IgD-negative memory B cell (primary cell): Measurements from ENCODE around the gene MAPK7. TPM values are rescaled to one million over a fixed set of nuclear protein-coding genes. Genes with fewer than 3 reads are reported as not detected.
A peak's percentile ranks its signal among the peaks of the same experiment; 100 is the strongest.

Experiments
- H3K27ac Mint-ChIP-seq, 3 donors: one replicate each; pipeline ENCODE4 v1.8.0; 2020 to 2022; ENCODE audit warnings: mild to moderate bottlenecking in 3 of 3, mixed read lengths in 3 of 3, moderate library complexity in 1 of 3
- H3K27me3 Mint-ChIP-seq: one replicate; pipeline ENCODE4 v1.8.0; 2021; ENCODE audit warnings: mixed read lengths
- H3K36me3 Mint-ChIP-seq: one replicate; pipeline ENCODE4 v1.8.0; 2020; ENCODE audit warnings: mild to moderate bottlenecking, mixed read lengths
- H3K4me1 Mint-ChIP-seq, 3 donors: one replicate each; pipeline ENCODE4 v1.8.0; 2020 to 2022; ENCODE audit warnings: mixed read lengths in 3 of 3, mild to moderate bottlenecking in 1 of 3
- H3K4me3 Mint-ChIP-seq, 4 donors: one replicate each; pipeline ENCODE4 v1.8.0; 2020 to 2022; ENCODE audit warnings: mild to moderate bottlenecking in 4 of 4, mixed read lengths in 4 of 4, moderate library complexity in 3 of 4
- H3K9me3 Mint-ChIP-seq, 3 donors: one replicate each; pipeline ENCODE4 v1.8.0; 2020 to 2021; ENCODE audit warnings: mixed read lengths in 3 of 3, mild to moderate bottlenecking in 1 of 3
- polyA plus RNA-seq: library from polyadenylated mRNA; unstranded; fragments of 300-500 nt; fragmentation: Illumina TruSeq; gene quantifications from one replicate; pipeline ENCODE4 v1.2.3, GENCODE V29; 2021

MAPK7 gene
- polyA plus RNA-seq, 1 donor from 2014 or later = 10.8 TPM

DNA sequence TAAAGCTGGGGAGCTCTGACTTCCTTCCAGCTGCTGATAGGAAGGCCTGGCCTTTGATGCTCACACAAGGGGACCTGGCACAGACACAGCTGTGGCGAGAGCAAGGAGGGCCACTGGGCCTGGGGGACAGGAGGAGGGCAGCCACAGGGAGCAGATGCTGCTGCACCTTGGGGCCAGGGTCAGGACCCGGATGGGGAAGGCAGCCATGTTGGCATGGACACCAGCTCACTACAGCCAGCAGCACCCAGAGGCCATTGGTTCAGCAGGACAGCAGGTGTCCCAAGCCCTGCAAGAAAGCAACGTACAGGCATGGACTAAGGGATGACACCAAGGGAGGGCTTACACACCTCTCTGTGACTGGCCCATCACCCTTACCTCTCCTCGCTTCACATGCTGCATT is 24.7 kb downstream of the MAPK7 start:
- H3K27me3 Mint-ChIP-seq = peaks cover 3% of the 10 kb centered on the region
- no peaks in the 10 kb centered on the region for H3K4me1 Mint-ChIP-seq
- no peak overlapping the region for H3K4me3 Mint-ChIP-seq
- H3K27ac Mint-ChIP-seq = no peak overlapping the region
- peaks cover 0 to 3% (median 0%) of the 10 kb centered on the region in 3 donors for H3K9me3 Mint-ChIP-seq
- no peaks in the 10 kb centered on the region for H3K36me3 Mint-ChIP-seq

DNA sequence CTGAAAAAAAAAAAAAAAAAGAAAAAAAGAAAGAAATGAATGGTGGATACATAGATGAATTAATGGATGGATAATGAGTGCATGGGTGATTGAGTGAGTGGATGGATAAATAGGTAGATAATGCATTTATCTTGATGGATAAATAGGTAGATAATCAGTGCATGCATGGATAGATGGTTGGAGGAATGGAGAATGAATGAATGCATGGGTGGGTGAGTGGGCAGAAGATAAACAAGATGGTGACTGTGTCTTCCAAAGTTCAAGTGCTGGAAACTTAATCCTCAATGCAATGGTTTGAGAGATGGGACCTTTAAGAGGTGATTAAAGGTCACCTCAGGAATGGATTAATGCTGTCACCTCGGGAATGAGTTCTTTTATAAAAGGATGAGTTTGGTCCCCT is 26.0 kb downstream of the MAPK7 start:
- Mint-ChIP-seq H3K9me3 (peaks cover 0 to 3% (median 0%) of the 10 kb centered on the region in 3 donors), H3K4me1 (no peaks in the 10 kb centered on the region), H3K36me3 (no peaks in the 10 kb centered on the region), H3K27me3 (no peaks in the 10 kb centered on the region), H3K4me3 (no peak overlapping the region), H3K27ac (no peak overlapping the region)

DNA sequence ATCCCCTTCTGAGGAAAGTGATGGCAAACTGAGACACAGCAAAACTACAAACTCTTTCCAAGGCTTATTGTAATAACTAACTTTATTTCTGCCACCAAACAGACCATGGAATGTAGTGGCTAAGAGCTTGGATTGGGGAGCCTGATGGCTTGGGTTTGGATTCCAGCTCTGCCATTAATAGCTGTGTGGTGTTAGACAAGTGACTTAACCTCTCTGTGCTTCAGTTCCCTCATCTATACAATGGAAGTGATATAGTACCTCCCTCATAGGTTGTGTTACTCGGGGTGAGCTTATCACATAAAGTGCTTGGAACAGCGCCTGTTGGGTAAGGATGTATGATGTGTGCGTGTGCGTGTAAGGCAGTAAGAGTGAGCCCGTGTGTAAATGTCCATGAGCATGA is 26.8 kb downstream of the MAPK7 start:
- Mint-ChIP-seq H3K4me1 (no peaks in the 10 kb centered on the region), H3K36me3 (no peaks in the 10 kb centered on the region), H3K4me3 (no peak overlapping the region), H3K27me3 (no peaks in the 10 kb centered on the region), H3K9me3 (peaks cover 0 to 3% (median 0%) of the 10 kb centered on the region in 3 donors), H3K27ac (no peak overlapping the region)

DNA sequence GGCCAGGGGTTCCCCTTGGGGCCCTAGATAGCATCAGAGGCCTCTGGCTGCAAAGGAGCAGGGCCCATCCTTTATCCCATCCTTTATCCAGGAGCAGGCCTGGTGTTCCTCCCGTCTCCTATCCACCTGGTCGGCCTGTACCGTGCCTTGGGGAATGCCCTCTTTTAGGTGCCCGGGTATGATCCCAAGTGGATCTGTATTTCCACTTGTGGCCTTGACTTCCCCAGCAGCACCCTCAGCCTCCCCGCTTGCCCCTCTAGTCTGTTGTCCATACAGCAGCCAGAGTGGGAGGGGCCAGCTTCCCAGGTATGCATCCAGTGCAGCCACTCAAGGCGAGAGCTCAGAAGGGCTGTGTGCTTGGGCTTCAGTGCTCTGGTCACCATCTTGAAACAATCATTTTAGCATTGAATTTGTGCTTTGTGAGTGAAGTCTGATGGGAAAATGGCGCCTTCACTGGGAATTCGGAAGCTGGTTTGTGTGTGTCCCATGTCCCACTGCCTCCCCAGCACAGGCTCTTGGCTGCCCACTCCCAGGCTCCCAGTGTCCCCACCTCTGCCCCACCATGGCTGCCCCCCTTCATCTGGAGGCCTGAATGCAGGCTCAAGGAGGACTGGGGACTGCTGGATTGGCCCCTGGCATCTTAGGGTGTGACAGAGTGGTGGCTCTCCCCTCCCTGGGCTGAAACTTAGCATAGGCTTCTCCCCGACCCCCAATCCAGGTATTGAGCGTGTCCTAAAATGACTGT is 29.5 kb downstream of the MAPK7 start:
- H3K4me3 Mint-ChIP-seq = no peak overlapping the region
- H3K27ac Mint-ChIP-seq = no peak overlapping the region
- H3K27me3 Mint-ChIP-seq = no peaks in the 10 kb centered on the region
- peaks cover 0 to 3% (median 0%) of the 10 kb centered on the region in 3 donors for H3K9me3 Mint-ChIP-seq
- H3K36me3 Mint-ChIP-seq = no peaks in the 10 kb centered on the region
- H3K4me1 Mint-ChIP-seq = peaks cover 0 to 1% (median 0%) of the 10 kb centered on the region in 3 donors

DNA sequence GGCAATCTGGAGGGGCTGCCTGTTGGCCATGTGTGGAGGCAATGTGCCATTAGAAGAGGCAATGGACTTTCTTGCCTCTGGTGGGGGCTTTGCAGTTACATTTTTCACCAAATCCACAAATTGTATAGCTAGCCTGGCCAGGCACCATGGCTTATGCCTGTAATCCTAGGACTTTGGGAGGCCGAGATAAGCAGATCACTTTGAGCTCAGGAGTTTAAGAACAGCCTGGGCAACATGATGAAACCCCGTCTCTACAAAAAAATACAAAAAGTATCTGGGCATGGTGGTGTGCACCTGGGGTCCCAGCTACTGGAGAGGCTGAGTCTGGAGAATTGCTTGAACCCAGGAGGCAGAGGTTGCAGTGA is 30.0 kb downstream of the MAPK7 start:
- Mint-ChIP-seq H3K4me1 (peaks cover 0 to 1% (median 0%) of the 10 kb centered on the region in 3 donors), H3K27me3 (no peaks in the 10 kb centered on the region), H3K27ac (no peak overlapping the region), H3K36me3 (no peaks in the 10 kb centered on the region), H3K9me3 (peaks cover 0 to 3% (median 0%) of the 10 kb centered on the region in 3 donors), H3K4me3 (no peak overlapping the region)

DNA sequence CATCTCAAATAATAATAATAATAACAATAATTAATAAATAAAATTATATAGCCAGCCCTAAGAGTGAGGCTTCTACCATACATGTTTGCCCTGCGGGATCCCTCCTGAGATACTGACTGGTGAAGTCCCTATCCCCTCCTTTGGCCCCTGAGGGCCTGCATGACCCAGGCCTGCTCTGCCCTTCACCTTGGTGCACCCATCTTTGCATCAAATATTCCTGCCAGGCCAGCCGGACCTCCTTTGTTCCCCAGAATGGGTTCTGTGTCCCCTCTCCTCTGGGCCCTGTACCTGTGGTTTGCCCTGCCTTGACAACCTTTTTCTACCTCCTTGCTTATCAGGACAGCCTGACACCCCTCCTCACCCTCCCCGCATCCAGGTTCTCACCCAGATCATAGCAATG is 30.8 kb downstream of the MAPK7 start:
- Mint-ChIP-seq H3K36me3 (no peaks in the 10 kb centered on the region), H3K4me3 (no peak overlapping the region), H3K27ac (no peak overlapping the region), H3K4me1 (peaks cover 0 to 1% (median 0%) of the 10 kb centered on the region in 3 donors), H3K9me3 (no peaks in the 10 kb centered on the region), H3K27me3 (no peaks in the 10 kb centered on the region)

DNA sequence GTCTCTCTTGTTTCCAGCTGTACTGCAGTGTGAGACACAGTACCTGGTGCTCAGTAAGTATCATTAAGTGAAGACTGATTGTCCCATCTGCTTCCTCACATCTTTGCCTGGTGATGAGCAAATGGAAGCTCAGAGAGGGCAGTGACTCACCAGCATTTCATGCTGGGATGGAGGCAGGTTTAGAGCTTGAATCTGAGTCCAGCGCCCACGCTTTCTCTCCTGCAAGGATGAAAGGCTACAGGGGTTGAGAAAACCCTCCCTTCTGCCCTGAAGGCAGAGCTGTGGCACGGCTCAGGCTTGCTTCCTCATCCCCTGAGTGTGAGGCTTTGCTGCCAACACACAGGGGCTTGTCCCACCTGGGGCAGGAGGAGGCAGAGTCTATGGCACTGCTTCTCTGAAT is 31.2 kb downstream of the MAPK7 start:
- Mint-ChIP-seq H3K9me3 (no peaks in the 10 kb centered on the region), H3K27me3 (no peaks in the 10 kb centered on the region), H3K4me1 (peaks cover 0 to 1% (median 0%) of the 10 kb centered on the region in 3 donors), H3K27ac (no peak overlapping the region), H3K4me3 (no peak overlapping the region), H3K36me3 (no peaks in the 10 kb centered on the region)

DNA sequence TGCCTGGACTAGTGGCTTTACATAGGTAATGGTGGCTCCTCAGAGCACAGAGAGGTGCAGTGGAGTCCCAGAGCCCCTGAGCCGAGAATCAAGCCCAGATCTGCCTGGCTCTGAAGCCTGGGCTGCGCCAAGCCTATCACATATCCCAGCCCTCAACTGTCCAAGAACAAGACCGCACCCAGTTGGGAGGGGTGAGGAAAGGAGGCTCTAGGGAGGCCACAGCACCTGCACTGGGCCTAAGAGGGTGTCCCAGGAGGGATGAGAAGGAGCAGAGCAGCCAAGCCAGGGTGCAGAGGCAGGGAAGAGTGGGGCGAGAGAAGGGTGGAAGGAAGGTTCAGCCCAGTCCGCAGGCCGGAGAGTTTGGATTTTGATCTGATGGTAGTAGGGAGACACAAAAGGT is 31.8 kb downstream of the MAPK7 start:
- no peaks in the 10 kb centered on the region for H3K9me3 Mint-ChIP-seq
- H3K27ac Mint-ChIP-seq = no peak overlapping the region
- H3K4me3 Mint-ChIP-seq = no peak overlapping the region
- peaks cover 0 to 1% (median 0%) of the 10 kb centered on the region in 3 donors for H3K4me1 Mint-ChIP-seq
- peaks cover 2% of the 10 kb centered on the region for H3K27me3 Mint-ChIP-seq
- H3K36me3 Mint-ChIP-seq = no peaks in the 10 kb centered on the region

DNA sequence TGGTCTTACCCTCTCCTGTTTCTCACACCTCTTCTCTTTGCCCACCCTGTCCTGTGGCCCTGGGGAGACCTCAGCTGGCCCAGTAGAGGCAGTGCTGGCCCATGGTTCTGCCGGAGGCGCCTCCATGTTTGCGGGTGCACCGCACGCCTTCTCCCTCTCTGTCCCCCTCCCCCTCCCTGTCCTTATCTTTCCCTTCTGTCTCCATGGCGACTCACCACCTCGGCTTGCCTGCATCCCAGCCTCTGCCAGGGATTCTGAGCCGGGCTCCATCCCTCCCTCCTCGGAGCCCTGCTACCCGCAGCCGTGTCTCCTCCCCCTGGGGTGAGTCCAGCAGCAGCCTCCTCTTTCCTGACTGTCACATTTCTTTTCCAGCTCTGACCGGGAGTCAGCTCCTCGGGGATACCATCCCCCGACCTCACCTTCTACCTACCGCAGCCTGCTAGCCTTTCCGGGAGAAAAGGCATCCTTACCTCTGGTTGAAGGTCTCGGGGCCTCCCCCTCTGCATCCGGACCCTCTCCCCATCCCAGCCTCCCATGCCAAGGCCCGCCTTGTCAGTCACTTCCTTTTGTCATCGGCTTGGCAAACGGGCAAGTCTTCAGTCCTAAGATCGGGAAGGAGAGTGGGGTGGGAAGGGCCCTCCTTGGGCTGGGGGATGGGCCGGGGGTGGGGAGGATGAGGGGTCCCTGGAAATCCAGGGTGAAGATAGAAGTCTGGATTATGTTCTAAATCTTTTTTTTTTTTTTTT is 32.8 kb downstream of the MAPK7 start, which contains the start of gene RNF112:
TSS of gene RNF112 (plus strand) at position 358 of the 746 bp plus-strand sequence. CDS start at position 535, 177 bp downstream.
- H3K27me3 Mint-ChIP-seq = peaks cover 2% of the 10 kb centered on the region

DNA sequence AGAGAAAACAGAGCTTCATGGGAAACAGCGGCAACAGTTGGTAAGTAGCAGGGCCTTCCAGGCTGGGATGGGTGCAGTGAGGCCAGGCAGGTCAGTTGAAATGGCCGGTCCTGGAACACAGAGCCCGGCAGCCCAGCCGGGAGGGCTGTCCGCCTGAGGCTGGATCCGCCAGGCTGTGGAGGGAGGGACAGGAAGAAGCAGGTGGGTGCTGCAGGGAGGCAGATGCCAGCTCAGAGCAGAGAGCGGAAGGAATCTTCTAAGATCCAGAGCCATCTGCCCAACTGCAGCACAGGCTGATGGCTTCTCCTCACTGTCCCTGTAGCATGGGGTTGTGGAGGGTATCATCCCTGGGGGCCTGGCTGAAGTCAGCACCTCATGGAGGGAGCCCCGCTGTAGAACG is 33.3 kb downstream of the MAPK7 start:
- H3K4me3 Mint-ChIP-seq = no peak overlapping the region
- peaks cover 2% of the 10 kb centered on the region for H3K27me3 Mint-ChIP-seq
- H3K4me1 Mint-ChIP-seq = peaks cover 0 to 1% (median 0%) of the 10 kb centered on the region in 3 donors
- no peaks in the 10 kb centered on the region for H3K9me3 Mint-ChIP-seq
- no peak overlapping the region for H3K27ac Mint-ChIP-seq
- H3K36me3 Mint-ChIP-seq = no peaks in the 10 kb centered on the region

More for the DNA sequence above, 32.8 kb downstream of the MAPK7 start, which contains the start of gene RNF112:
- H3K9me3 Mint-ChIP-seq = no peaks in the 10 kb centered on the region
- peaks cover 0 to 1% (median 0%) of the 10 kb centered on the region in 3 donors for H3K4me1 Mint-ChIP-seq
- H3K36me3 Mint-ChIP-seq = no peaks in the 10 kb centered on the region
- no peak within 1 kb of the TSS for H3K4me3 Mint-ChIP-seq
- peak within 1 kb of the TSS in 1 of 3 donors; percentile 47 for H3K27ac Mint-ChIP-seq

DNA sequence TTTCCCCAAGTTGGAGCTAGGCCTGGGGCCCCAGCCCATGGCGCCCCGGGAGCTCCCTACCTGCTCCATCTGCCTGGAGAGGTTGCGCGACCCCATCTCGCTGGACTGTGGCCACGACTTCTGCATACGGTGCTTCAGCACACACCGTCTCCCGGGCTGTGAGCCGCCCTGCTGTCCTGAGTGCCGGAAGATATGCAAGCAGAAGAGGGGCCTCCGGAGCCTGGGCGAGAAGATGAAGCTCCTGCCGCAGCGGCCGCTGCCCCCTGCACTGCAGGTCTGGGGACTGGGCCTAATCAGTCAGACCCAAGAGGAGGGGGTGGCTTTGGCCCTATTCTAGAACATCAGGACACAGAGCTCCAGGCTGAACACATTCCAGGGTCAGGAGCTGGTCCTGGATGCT is 34.2 kb downstream of the MAPK7 start:
- Mint-ChIP-seq H3K27ac (no peak overlapping the region), H3K36me3 (no peaks in the 10 kb centered on the region), H3K4me3 (no peak overlapping the region), H3K9me3 (no peaks in the 10 kb centered on the region), H3K4me1 (peaks cover 0 to 1% (median under 1%) of the 10 kb centered on the region in 3 donors), H3K27me3 (peaks cover 2% of the 10 kb centered on the region)

DNA sequence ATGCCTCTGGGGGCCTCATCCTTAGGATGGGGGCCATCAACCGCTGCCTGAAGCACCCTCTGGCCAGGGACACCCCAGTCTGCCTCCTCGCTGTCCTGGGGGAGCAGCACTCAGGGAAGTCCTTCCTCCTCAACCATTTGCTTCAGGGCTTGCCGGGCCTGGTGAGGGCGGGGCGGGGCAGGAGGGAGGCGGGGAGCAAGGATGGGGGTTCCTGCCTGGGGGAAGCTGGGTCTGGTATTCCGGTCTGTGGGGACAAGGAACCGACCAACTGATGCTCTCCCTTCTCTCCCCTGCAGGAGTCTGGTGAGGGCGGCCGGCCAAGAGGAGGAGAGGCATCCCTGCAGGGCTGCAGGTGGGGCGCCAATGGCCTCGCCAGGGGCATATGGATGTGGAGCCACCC is 34.7 kb downstream of the MAPK7 start:
- H3K9me3 Mint-ChIP-seq = no peaks in the 10 kb centered on the region
- H3K27me3 Mint-ChIP-seq = peaks cover 2% of the 10 kb centered on the region
- H3K36me3 Mint-ChIP-seq = no peaks in the 10 kb centered on the region
- no peak overlapping the region for H3K4me3 Mint-ChIP-seq
- H3K4me1 Mint-ChIP-seq = peaks cover 0 to 5% (median 1%) of the 10 kb centered on the region in 3 donors
- no peak overlapping the region for H3K27ac Mint-ChIP-seq

DNA sequence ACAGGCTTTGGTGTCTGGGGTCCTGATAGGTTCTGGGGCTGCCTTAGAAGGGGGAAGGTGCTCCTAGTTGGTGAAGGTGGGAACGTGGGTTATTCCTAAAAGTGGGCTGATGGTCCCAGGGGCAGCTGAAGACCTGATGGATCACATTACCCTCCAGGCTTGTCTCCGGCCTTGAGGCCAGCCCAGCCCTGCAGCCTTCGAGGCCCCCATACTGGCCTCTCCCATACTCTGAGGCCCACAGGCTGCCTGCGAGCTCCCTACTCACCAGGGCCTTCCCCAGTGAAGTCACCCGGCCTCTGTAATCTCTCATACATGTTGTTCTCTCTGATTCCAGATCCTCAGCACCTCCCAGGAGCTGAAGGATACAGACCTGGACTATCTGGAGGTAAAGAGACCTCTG is 35.5 kb downstream of the MAPK7 start:
- H3K27ac Mint-ChIP-seq = no peak overlapping the region
- H3K36me3 Mint-ChIP-seq = no peaks in the 10 kb centered on the region
- H3K4me3 Mint-ChIP-seq = no peak overlapping the region
- H3K9me3 Mint-ChIP-seq = no peaks in the 10 kb centered on the region
- peaks cover 2% of the 10 kb centered on the region for H3K27me3 Mint-ChIP-seq
- H3K4me1 Mint-ChIP-seq = peaks cover 0 to 9% (median 1%) of the 10 kb centered on the region in 3 donors

DNA sequence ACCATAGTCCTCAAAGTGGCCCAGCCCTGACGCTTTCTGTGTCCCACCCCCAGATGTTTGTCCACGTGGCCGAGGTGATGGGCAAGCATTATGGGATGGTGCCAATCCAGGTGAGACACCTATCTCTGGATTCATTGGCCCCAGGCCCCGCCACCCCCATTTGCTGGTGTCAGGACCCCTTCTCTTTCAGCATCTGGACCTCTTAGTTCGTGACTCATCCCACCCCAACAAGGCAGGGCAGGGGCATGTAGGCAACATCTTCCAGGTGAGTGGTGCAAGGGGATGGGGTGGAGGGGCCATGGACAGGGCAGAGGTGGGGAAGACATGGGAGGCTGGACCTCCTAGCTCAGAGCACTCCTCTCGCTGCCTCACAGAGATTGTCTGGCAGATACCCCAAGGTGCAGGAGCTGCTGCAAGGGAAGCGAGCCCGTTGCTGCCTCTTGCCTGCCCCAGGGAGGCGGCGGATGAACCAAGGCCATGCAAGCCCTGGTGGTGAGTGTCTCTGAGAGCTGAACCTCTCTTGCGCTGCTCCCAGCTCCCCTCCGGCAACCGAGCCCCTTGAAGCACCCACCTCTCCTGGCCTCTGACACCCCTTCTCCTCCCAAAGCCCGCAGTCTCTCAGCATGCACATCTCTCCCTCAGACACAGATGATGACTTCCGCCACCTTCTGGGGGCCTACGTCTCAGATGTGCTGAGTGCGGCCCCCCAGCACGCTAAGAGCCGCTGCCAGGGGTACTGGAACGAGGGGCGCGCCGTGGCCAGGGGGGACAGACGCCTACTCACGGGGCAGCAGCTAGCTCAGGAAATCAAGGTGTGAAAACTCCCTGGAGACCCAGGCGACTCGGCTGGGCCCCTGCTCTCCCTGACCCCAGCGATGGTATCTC is 36.3 kb downstream of the MAPK7 start:
- Mint-ChIP-seq H3K36me3 (no peaks in the 10 kb centered on the region), H3K4me3 (no peak overlapping the region), H3K27ac (no peak overlapping the region), H3K27me3 (peaks cover 5% of the 10 kb centered on the region), H3K4me1 (peaks cover 0 to 10% (median 1%) of the 10 kb centered on the region in 3 donors), H3K9me3 (no peaks in the 10 kb centered on the region)

DNA sequence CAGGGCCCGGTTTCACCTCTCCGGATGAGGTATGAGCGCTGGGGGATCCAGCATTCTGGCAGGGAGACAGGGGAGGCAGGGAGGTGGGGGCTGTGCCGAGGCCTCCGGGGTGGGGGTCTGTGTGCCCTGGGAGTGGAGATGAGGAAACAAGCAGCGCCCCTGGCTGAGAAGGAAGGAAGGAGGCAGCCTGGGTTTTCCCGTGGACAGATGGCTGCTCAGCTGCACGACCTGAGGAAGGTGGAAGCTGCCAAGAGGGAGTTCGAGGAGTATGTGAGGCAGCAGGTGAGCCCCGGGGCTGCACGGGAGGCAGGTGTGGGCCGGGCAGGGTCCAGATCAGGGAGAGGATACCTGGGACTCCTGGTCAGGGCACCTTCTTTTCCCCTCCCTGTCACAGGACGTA is 37.0 kb downstream of the MAPK7 start:
- H3K36me3 Mint-ChIP-seq = no peaks in the 10 kb centered on the region
- peaks cover 0 to 10% (median 1%) of the 10 kb centered on the region in 3 donors for H3K4me1 Mint-ChIP-seq
- H3K9me3 Mint-ChIP-seq = no peaks in the 10 kb centered on the region
- no peak overlapping the region for H3K4me3 Mint-ChIP-seq
- peaks cover 5% of the 10 kb centered on the region for H3K27me3 Mint-ChIP-seq
- no peak overlapping the region for H3K27ac Mint-ChIP-seq
